Naive thymus-derived CD8-positive, alpha-beta T cell (primary cell): ENCODE measurements around the gene GSK3B. TPM values are rescaled to one million over a fixed set of nuclear protein-coding genes. Genes with fewer than 3 reads are reported as not detected.

Experiments
- ATAC-seq, 2 donors: fragments of 150-1000 bp; cut with Tn5 transposase in 1 of 2; sonication (Bioruptor Pico), chemical (Tn5 transposase) in 1 of 2; 1 replicate in 1 of 2; 2 replicates in 1 of 2; pipeline ENCODE4 v1.10.0; 2021; ENCODE audit warnings: mild to moderate bottlenecking in 2 of 2, moderate library complexity in 2 of 2
- POLR2A ChIA-PET: fragments of 350-600 bp; sonication (Branson Sonifier 250); formaldehyde crosslinking; loops from one replicate; lab custom pipeline; 2021; ENCODE audit warnings: antibody characterized with exemption; lab: Charles Lee
- DNase-seq, 10 donors: peaks; one replicate each; pipeline versions ENCODE4 v3.0.0 to v3.0.0-alpha.2; 2020 to 2022
- H3K27ac Mint-ChIP-seq, 10 donors: one replicate each; pipeline ENCODE4 v1.8.0; 2020 to 2022; ENCODE audit warnings: mild to moderate bottlenecking in 10 of 10, mixed read lengths in 10 of 10, moderate library complexity in 4 of 10, inconsistent platforms in 1 of 10
- H3K27me3 Mint-ChIP-seq, 5 donors: one replicate each; pipeline ENCODE4 v1.8.0; 2021 to 2022; ENCODE audit warnings: mixed read lengths in 5 of 5
- H3K36me3 Mint-ChIP-seq, 3 donors: one replicate each; pipeline ENCODE4 v1.8.0; 2020 to 2022; ENCODE audit warnings: mixed read lengths in 3 of 3, mild to moderate bottlenecking in 2 of 3, inconsistent platforms in 1 of 3
- H3K4me1 Mint-ChIP-seq, 4 donors: one replicate each; pipeline ENCODE4 v1.8.0; 2021 to 2022; ENCODE audit warnings: mixed read lengths in 4 of 4
- H3K4me3 Mint-ChIP-seq, 10 donors: one replicate each; pipeline ENCODE4 v1.8.0; 2020 to 2022; ENCODE audit warnings: mild to moderate bottlenecking in 10 of 10, mixed read lengths in 10 of 10, moderate library complexity in 6 of 10, inconsistent platforms in 1 of 10
- H3K9me3 Mint-ChIP-seq, 9 donors: one replicate each; pipeline ENCODE4 v1.8.0; 2020 to 2022; ENCODE audit warnings: mixed read lengths in 9 of 9, mild to moderate bottlenecking in 3 of 9, inconsistent platforms in 1 of 9, moderate library complexity in 1 of 9
- polyA plus RNA-seq, 3 donors: library from polyadenylated mRNA; unstranded; fragments of 300-500 nt; fragmentation: Illumina TruSeq; gene quantifications; one replicate each; pipeline ENCODE4 v1.2.3, GENCODE V29; 2021
- total RNA-seq, 8 experiments: library from RNA in 2 of 8; stranded (reverse) in 2 of 8; gene quantifications; one replicate each; pipeline ENCODE4 v1.2.3 and lab custom pipeline; 2021 to 2026

GSK3B gene
- total and polyA plus RNA-seq, 5 experiments from 2014 or later = 12.7 to 38.5 (median 14.1) TPM

GRCh38 chr3:120049072-120049471 is 45.2 kb downstream of the GSK3B start:
- Mint-ChIP-seq H3K27me3 (no peaks in the 10 kb centered on the region), H3K36me3 (peaks cover 17 to 36% (median 29%) of the 10 kb centered on the region in 3 donors), H3K9me3 (peaks cover 7 to 41% (median 25%) of the 10 kb centered on the region in 9 donors), H3K4me1 (peaks cover 39 to 73% (median 67%) of the 10 kb centered on the region in 4 donors), H3K27ac (peak overlapping the region in 6 of 10 donors; percentile 1 to 90 (median 32)), H3K4me3 (peak overlapping the region in 6 of 10 donors; percentile 5 to 56 (median 33))
- POLR2A ChIA-PET = interaction anchor here (1.1 kb wide), 1 partner anchor 45 kb away, joined by 3 read pairs; the partner anchor contains the start of gene GSK3B
- DNase-seq (no peak), ATAC-seq (no peak)

GRCh38 chr3:120048355-120049041 is 45.7 kb downstream of the GSK3B start:
- no peak for DNase-seq
- H3K9me3 Mint-ChIP-seq = peaks cover 9 to 41% (median 30%) of the 10 kb centered on the region in 9 donors
- peak overlapping the region in 5 of 10 donors; percentile 4 to 90 (median 23) for H3K27ac Mint-ChIP-seq
- H3K36me3 Mint-ChIP-seq = peaks cover 20 to 37% (median 34%) of the 10 kb centered on the region in 3 donors
- peaks cover 41 to 70% (median 68%) of the 10 kb centered on the region in 4 donors for H3K4me1 Mint-ChIP-seq
- no peaks in the 10 kb centered on the region for H3K27me3 Mint-ChIP-seq
- ATAC-seq = no peak
- POLR2A ChIA-PET = no interaction called here
- peak overlapping the region in 1 of 10 donors; percentile 8 for H3K4me3 Mint-ChIP-seq

GRCh38 chr3:120047686-120048085 is 46.6 kb downstream of the GSK3B start:
- H3K4me3 Mint-ChIP-seq = no peak overlapping the region
- peaks cover 16 to 49% (median 38%) of the 10 kb centered on the region in 9 donors for H3K9me3 Mint-ChIP-seq
- no peak for DNase-seq
- ATAC-seq = no peak
- H3K4me1 Mint-ChIP-seq = peaks cover 47 to 69% (median 68%) of the 10 kb centered on the region in 4 donors
- peaks cover 27 to 45% (median 43%) of the 10 kb centered on the region in 3 donors for H3K36me3 Mint-ChIP-seq
- POLR2A ChIA-PET = no interaction called here
- H3K27ac Mint-ChIP-seq = peak overlapping the region in 4 of 10 donors; percentile 7 to 53 (median 30)
- no peaks in the 10 kb centered on the region for H3K27me3 Mint-ChIP-seq

GRCh38 chr3:120040813-120041377 is 53.4 kb downstream of the GSK3B start:
- no peaks in the 10 kb centered on the region for H3K27me3 Mint-ChIP-seq
- POLR2A ChIA-PET = no interaction called here
- peak overlapping the region in 1 of 10 donors; percentile 60 for H3K4me3 Mint-ChIP-seq
- H3K4me1 Mint-ChIP-seq = peaks cover 22 to 33% (median 22%) of the 10 kb centered on the region in 4 donors
- peaks cover 51 to 78% (median 64%) of the 10 kb centered on the region in 3 donors for H3K36me3 Mint-ChIP-seq
- ATAC-seq (no peak), DNase-seq (no peak)
- H3K9me3 Mint-ChIP-seq = peaks cover 17 to 80% (median 59%) of the 10 kb centered on the region in 9 donors
- peak overlapping the region in 1 of 10 donors; percentile 62 for H3K27ac Mint-ChIP-seq

- DNase-seq = no peak
- peak overlapping the region in 1 of 10 donors; percentile 31 for H3K27ac Mint-ChIP-seq
- H3K27me3 Mint-ChIP-seq = no peaks in the 10 kb centered on the region
- H3K4me1 Mint-ChIP-seq = peaks cover 18 to 28% (median 26%) of the 10 kb centered on the region in 4 donors
- H3K36me3 Mint-ChIP-seq = peaks cover 44 to 69% (median 56%) of the 10 kb centered on the region in 3 donors
- POLR2A ChIA-PET = no interaction called here
- no peak for ATAC-seq
- peaks cover 13 to 71% (median 52%) of the 10 kb centered on the region in 9 donors for H3K9me3 Mint-ChIP-seq
- H3K4me3 Mint-ChIP-seq = peak overlapping the region in 2 of 10 donors; percentile 18 to 52
Measured at GRCh38 chr3:120039642-120040610, 54.3 kb downstream of the GSK3B start.

GRCh38 chr3:120033596-120033995 is 60.7 kb downstream of the GSK3B start:
- Mint-ChIP-seq H3K4me1 (peaks cover 17 to 67% (median 52%) of the 10 kb centered on the region in 4 donors), H3K27ac (peak overlapping the region in 2 of 10 donors; percentile 12 to 55), H3K36me3 (peaks cover 2 to 17% (median 5%) of the 10 kb centered on the region in 3 donors), H3K27me3 (no peaks in the 10 kb centered on the region), H3K9me3 (peaks cover 0 to 14% (median 7%) of the 10 kb centered on the region in 9 donors), H3K4me3 (peak overlapping the region in 2 of 10 donors; percentile 6 to 11)
- DNase-seq (no peak), ATAC-seq (no peak)
- POLR2A ChIA-PET = no interaction called here

GRCh38 chr3:120031561-120031960 is 62.7 kb downstream of the GSK3B start:
- Mint-ChIP-seq H3K4me3 (peak overlapping the region in 1 of 10 donors; percentile 9), H3K27me3 (no peaks in the 10 kb centered on the region), H3K36me3 (peaks cover 2 to 11% (median 5%) of the 10 kb centered on the region in 3 donors), H3K9me3 (peaks cover 0 to 14% (median 4%) of the 10 kb centered on the region in 9 donors), H3K4me1 (peaks cover 20 to 83% (median 59%) of the 10 kb centered on the region in 4 donors), H3K27ac (no peak overlapping the region)
- ATAC-seq (no peak), DNase-seq (no peak)
- POLR2A ChIA-PET = no interaction called here

GRCh38 chr3:120029749-120030148 is 64.5 kb downstream of the GSK3B start:
- no peak for DNase-seq
- peaks cover 2 to 13% (median 10%) of the 10 kb centered on the region in 3 donors for H3K36me3 Mint-ChIP-seq
- no peak overlapping the region for H3K4me3 Mint-ChIP-seq
- H3K27ac Mint-ChIP-seq = peak overlapping the region in 2 of 10 donors; percentile 17 to 33
- no peaks in the 10 kb centered on the region for H3K27me3 Mint-ChIP-seq
- H3K9me3 Mint-ChIP-seq = peaks cover 0 to 14% (median 4%) of the 10 kb centered on the region in 9 donors
- POLR2A ChIA-PET = no interaction called here
- peaks cover 30 to 86% (median 75%) of the 10 kb centered on the region in 4 donors for H3K4me1 Mint-ChIP-seq
- no peak for ATAC-seq

- no peak overlapping the region for H3K4me3 Mint-ChIP-seq
- DNase-seq (no peak), ATAC-seq (no peak)
- H3K27me3 Mint-ChIP-seq = no peaks in the 10 kb centered on the region
- peaks cover 0 to 7% (median under 1%) of the 10 kb centered on the region in 9 donors for H3K9me3 Mint-ChIP-seq
- POLR2A ChIA-PET = no interaction called here
- H3K36me3 Mint-ChIP-seq = peaks cover 0 to 9% (median 5%) of the 10 kb centered on the region in 3 donors
- H3K27ac Mint-ChIP-seq = peak overlapping the region in 3 of 10 donors; percentile 3 to 57 (median 8)
- H3K4me1 Mint-ChIP-seq = peaks cover 32 to 85% (median 73%) of the 10 kb centered on the region in 4 donors
Measured at GRCh38 chr3:120028271-120029047, 65.8 kb downstream of the GSK3B start.

- no peak for ATAC-seq
- no peak for DNase-seq
- H3K27ac Mint-ChIP-seq = no peak overlapping the region
- no peak overlapping the region for H3K4me3 Mint-ChIP-seq
- H3K27me3 Mint-ChIP-seq = no peaks in the 10 kb centered on the region
- peaks cover 33 to 88% (median 78%) of the 10 kb centered on the region in 4 donors for H3K4me1 Mint-ChIP-seq
- POLR2A ChIA-PET = no interaction called here
- H3K36me3 Mint-ChIP-seq = peaks cover 0 to 7% (median 4%) of the 10 kb centered on the region in 3 donors
- H3K9me3 Mint-ChIP-seq = no peaks in the 10 kb centered on the region
Measured at GRCh38 chr3:120027226-120027625, 67.0 kb downstream of the GSK3B start.

- no peaks in the 10 kb centered on the region for H3K9me3 Mint-ChIP-seq
- POLR2A ChIA-PET = no interaction called here
- DNase-seq (no peak), ATAC-seq (peak in 1 of 2 donors; percentile 39)
- H3K4me3 Mint-ChIP-seq = peak overlapping the region in 8 of 10 donors; percentile 1 to 67 (median 37)
- H3K27ac Mint-ChIP-seq = peak overlapping the region in 3 of 10 donors; percentile 22 to 45 (median 40)
- H3K27me3 Mint-ChIP-seq = no peaks in the 10 kb centered on the region
- peaks cover 2 to 12% (median 4%) of the 10 kb centered on the region in 3 donors for H3K36me3 Mint-ChIP-seq
- H3K4me1 Mint-ChIP-seq = peaks cover 37 to 92% (median 82%) of the 10 kb centered on the region in 4 donors
Measured at GRCh38 chr3:120025520-120025919, 68.7 kb downstream of the GSK3B start.
